IMR-90 (cell line): ENCODE results near the gene SYNM. TPM values are rescaled to one million over a fixed set of nuclear protein-coding genes. Genes with fewer than 3 reads are reported as not detected.

Experiments used
- ATAC-seq: fragments of 200-7000 bp; cut with Tn5 transposase; 2 replicates; pipeline ENCODE4 v1.9.1; 2020; ENCODE audit warnings: low read depth, mild to moderate bottlenecking, moderate library complexity
- BruUV-seq: library from RNA; stranded (reverse); fragments of 400-500 nt; replicated peaks from 2 replicates; lab custom pipeline; 2021; lab: Mats Ljungman, UMichigan
- CTCF ChIA-PET: fragments of 300-600 bp; formaldehyde crosslinking; extraction: SDS; loops from one replicate; lab custom pipeline; 2021; ENCODE audit warnings: antibody characterized with exemption; lab: Yijun Ruan, JAX
- POLR2A ChIA-PET: fragments of 300-600 bp; sonication (Branson Sonifier 250); formaldehyde crosslinking; loops from one replicate; lab custom pipeline; 2022; ENCODE audit warnings: antibody characterized with exemption; ENCODE audit not compliant: unreplicated experiment; lab: Charles Lee
- DNase-seq: peaks from one replicate; pipeline ENCODE4 v3.0.0; 2013
- H2AFZ ChIP-seq: replicated peaks from 2 replicates; pipeline ENCODE3; 2013; ENCODE audit warnings: low read length, mild to moderate bottlenecking; ENCODE audit not compliant: poor library complexity
- H2AK5ac ChIP-seq: 2 replicates; pipeline ENCODE4 v1.6.1; 2013; ENCODE audit warnings: low read depth, low read length, inconsistent platforms
- H2AK9ac ChIP-seq: replicated peaks from 2 replicates; pipeline ENCODE3; 2013; ENCODE audit warnings: mild to moderate bottlenecking, low read depth, low read length, moderate library complexity; ENCODE audit not compliant: poor library complexity
- H2BK120ac ChIP-seq: 2 replicates; pipeline ENCODE4 v1.6.1; 2013; ENCODE audit warnings: low read depth, low read length, inconsistent platforms
- H2BK15ac ChIP-seq: 3 replicates; pipeline ENCODE4 v1.6.1; 2013; ENCODE audit warnings: low read depth, low read length, inconsistent platforms
- H2BK20ac ChIP-seq: 2 replicates; pipeline ENCODE4 v1.6.1; 2013; ENCODE audit warnings: low read depth, mild to moderate bottlenecking, inconsistent platforms, low read length, moderate library complexity
- H2BK5ac ChIP-seq: 2 replicates; pipeline ENCODE4 v1.6.1; 2013; ENCODE audit warnings: mild to moderate bottlenecking, low read depth, low read length, inconsistent platforms; ENCODE audit not compliant: poor library complexity, severe bottlenecking
- H3K14ac ChIP-seq: replicated peaks from 2 replicates; pipeline ENCODE4 v1.6.1; 2013; ENCODE audit warnings: low read depth, low read length, inconsistent platforms
- H3K18ac ChIP-seq: 2 replicates; pipeline ENCODE4 v1.6.1; 2013; ENCODE audit warnings: low read depth, low read length, control low read depth
- H3K23ac ChIP-seq: 2 replicates; pipeline ENCODE4 v1.6.1; 2013; ENCODE audit warnings: low read depth, low read length, inconsistent platforms
- H3K27ac ChIP-seq: 2 replicates; pipeline ENCODE4 v1.5.1; 2013; ENCODE audit warnings: mild to moderate bottlenecking, control low read depth, low read length; ENCODE audit not compliant: insufficient read depth
- H3K27me3 ChIP-seq: 2 replicates; pipeline ENCODE4 v1.6.1; 2013; ENCODE audit warnings: low read length; ENCODE audit not compliant: control insufficient read depth, insufficient read depth
- H3K36me3 ChIP-seq: 2 replicates; pipeline ENCODE4 v1.6.1; 2013; ENCODE audit warnings: low read length, mixed read lengths; ENCODE audit not compliant: control insufficient read depth, insufficient read depth
- H3K4ac ChIP-seq: 2 replicates; pipeline ENCODE4 v1.6.1; 2013; ENCODE audit warnings: low read depth, low read length, inconsistent platforms
- H3K4me1 ChIP-seq: 2 replicates; pipeline ENCODE4 v1.6.1; 2013; ENCODE audit warnings: low read length, mixed read lengths; ENCODE audit not compliant: control insufficient read depth, insufficient read depth
- H3K4me2 ChIP-seq: 2 replicates; pipeline ENCODE4 v1.6.1; 2013; ENCODE audit warnings: low read depth, mild to moderate bottlenecking, control low read depth, low read length, moderate library complexity
- H3K4me3 ChIP-seq: 2 replicates; pipeline ENCODE4 v1.5.1; 2013; ENCODE audit warnings: low read depth, mild to moderate bottlenecking, control low read depth, low read length, moderate library complexity; ENCODE audit not compliant: insufficient read depth
- H3K56ac ChIP-seq: 2 replicates; pipeline ENCODE4 v1.6.1; 2013; ENCODE audit warnings: low read length, inconsistent platforms; ENCODE audit not compliant: insufficient read depth; ENCODE audit errors: extremely low read depth
- H3K79me1 ChIP-seq, 2 experiments: 2 replicates each; pipeline ENCODE4 v1.6.1; 2013; ENCODE audit warnings: low read length in 2 of 2, inconsistent platforms in 1 of 2, low read depth in 1 of 2
- H3K9ac ChIP-seq: 2 replicates; pipeline ENCODE4 v1.6.1; 2013; ENCODE audit warnings: low read depth, low read length, control low read depth
- H3K9me1 ChIP-seq: 2 replicates; pipeline ENCODE4 v1.6.1; 2013; ENCODE audit warnings: low read length, inconsistent platforms; ENCODE audit not compliant: insufficient read depth
- H3K9me3 ChIP-seq: 2 replicates; pipeline ENCODE4 v1.6.1; 2013; ENCODE audit warnings: low read length; ENCODE audit not compliant: control insufficient read depth, insufficient read depth
- H4K20me1 ChIP-seq: 2 replicates; pipeline ENCODE4 v1.6.1; 2013; ENCODE audit warnings: low read length, inconsistent platforms; ENCODE audit not compliant: insufficient read depth
- H4K5ac ChIP-seq: 2 replicates; pipeline ENCODE4 v1.6.1; 2013; ENCODE audit warnings: mild to moderate bottlenecking, low read depth, low read length, control low read depth
- H4K8ac ChIP-seq, 2 experiments: 2 replicates each; pipeline ENCODE4 v1.6.1; 2013; ENCODE audit warnings: low read depth in 2 of 2, low read length in 2 of 2, control low read depth in 1 of 2, inconsistent platforms in 1 of 2
- H4K91ac ChIP-seq: 2 replicates; pipeline ENCODE4 v1.6.1; 2013; ENCODE audit warnings: low read depth, low read length, inconsistent platforms; ENCODE audit not compliant: insufficient read depth
- BHLHE40 ChIP-seq: fragments of 150-350 bp; IDR thresholded peaks from 2 replicates; pipeline ENCODE4 v1.6.1; 2016; ENCODE audit warnings: mild to moderate bottlenecking, low read depth, low read length
- CEBPB ChIP-seq: IDR thresholded peaks from 2 replicates; pipeline ENCODE4 v1.6.1; 2012; ENCODE audit warnings: low read depth, low read length, improper control_type of control experiment
- CHD1 ChIP-seq: IDR thresholded peaks from 2 replicates; pipeline ENCODE4 v1.6.1; 2012; ENCODE audit warnings: low read depth, low read length, improper control_type of control experiment
- ELK1 ChIP-seq: fragments of 150-350 bp; IDR thresholded peaks from 2 replicates; pipeline ENCODE4 v1.6.1; 2016; ENCODE audit warnings: low read depth, mild to moderate bottlenecking, low read length, moderate library complexity, borderline replicate concordance
- FOS ChIP-seq: fragments of 150-350 bp; IDR thresholded peaks from 2 replicates; pipeline ENCODE4 v1.6.1; 2016; ENCODE audit warnings: low read depth, low read length
- MAFK ChIP-seq: IDR thresholded peaks from 2 replicates; pipeline ENCODE4 v1.6.1; 2012; ENCODE audit warnings: low read depth, low read length, improper control_type of control experiment
- MAZ ChIP-seq: IDR thresholded peaks from 2 replicates; pipeline ENCODE4 v1.6.1; 2012; ENCODE audit warnings: low read depth, mild to moderate bottlenecking, low read length, improper control_type of control experiment, moderate library complexity, borderline replicate concordance
- MXI1 ChIP-seq: IDR thresholded peaks from 2 replicates; pipeline ENCODE4 v1.6.1; 2012; ENCODE audit warnings: low read depth, mild to moderate bottlenecking, low read length, moderate library complexity, borderline replicate concordance
- NFE2L2 ChIP-seq: fragments of 150-350 bp; IDR thresholded peaks from 2 replicates; pipeline ENCODE4 v1.6.1; 2016; ENCODE audit warnings: low read depth, mild to moderate bottlenecking, low read length
- POLR2A ChIP-seq: IDR thresholded peaks from 2 replicates; pipeline ENCODE4 v1.6.1; 2012; ENCODE audit warnings: mild to moderate bottlenecking, low read depth, low read length
- RAD21 ChIP-seq: IDR thresholded peaks from 2 replicates; pipeline ENCODE4 v1.6.1; 2012; ENCODE audit warnings: low read length, improper control_type of control experiment
- RFX5 ChIP-seq: IDR thresholded peaks from 2 replicates; pipeline ENCODE4 v1.8.0; 2012; ENCODE audit warnings: low read depth, mild to moderate bottlenecking, low read length, moderate library complexity
- SMC3 ChIP-seq: fragments of 150-350 bp; IDR thresholded peaks from 2 replicates; pipeline ENCODE4 v1.6.1; 2016; ENCODE audit warnings: low read depth, mild to moderate bottlenecking, antibody characterized with exemption, low read length, moderate library complexity
- USF2 ChIP-seq: fragments of 150-350 bp; IDR thresholded peaks from 2 replicates; pipeline ENCODE4 v1.6.1; 2017; ENCODE audit warnings: mild to moderate bottlenecking, antibody characterized with exemption, low read length, low read depth
- WGBS, 2 experiments: methylation state at CpG; one replicate each; pipeline versions ENCODE4 v1.1.5 to v1.1.7; 2013; ENCODE audit warnings: missing lambda C conversion rate in 2 of 2; ENCODE audit not compliant: insufficient read length in 1 of 2; ENCODE audit errors: extremely low coverage in 2 of 2; 5-methylcytosine and 5-hydroxymethylcytosine counted together
- dilution Hi-C: fragments of 300-500 bp; cut with HindIII; formaldehyde crosslinking; loops from one replicate; pipeline ENCODE4 v1.14.3; 2018; ENCODE audit warnings: low sequenced_read_pairs; ENCODE audit not compliant: unreplicated experiment
- in situ Hi-C: fragments of 300-500 bp; cut with MboI; formaldehyde crosslinking; loops from 3 replicates; pipeline ENCODE4 v1.14.3; 2019; ENCODE audit warnings: low sequenced_read_pairs, inconsistent platforms, mixed read lengths
- intact Hi-C: fragments of 100-400 bp; cut with micrococcal nuclease; formaldehyde crosslinking; loops from 2 replicates; pipeline ENCODE4 v1.10.0; 2022
- polyA plus RNA-seq, 3 experiments: library from polyadenylated mRNA; depleted of rRNA; stranded (reverse); fragments of >200 nt; gene quantifications; 2 replicates each; pipeline ENCODE4 v1.2.3, GENCODE V29; 2012; ENCODE audit warnings: low replicate concordance in 1 of 3
- total RNA-seq: library from RNA; depleted of rRNA; stranded (reverse); fragments of >200 nt; gene quantifications from 2 replicates; pipeline ENCODE4 v1.2.3, GENCODE V29; 2012

SYNM gene
- total and polyA plus RNA-seq, 2 of the 4 experiments (the other 2 are of a cell fraction), result 2.1 to 3.4 TPM

- no peak for TF ChIP-seq NFE2L2
Observed at GRCh38 chr15:99118801-99119546, 14.1 kb downstream of the SYNM start (continued).

- Histone ChIP-seq H4K20me1 (no peaks in the 10 kb centered on the region; the same call in 1 of the 2 replicates), H4K8ac (no peak overlapping the region), H2AK9ac (no peak overlapping the region), H3K14ac (no peak overlapping the region), H3K4ac (no peak overlapping the region), H3K27ac (no peak overlapping the region), H3K9me1 (peaks cover 14% of the 10 kb centered on the region), H2BK15ac (no peak overlapping the region), H2BK120ac (no peak overlapping the region), H2AFZ (no peak overlapping the region), H3K23ac (no peak overlapping the region), H3K79me1 (peaks cover 5 to 11% of the 10 kb centered on the region in 2 experiments; a peak in 3 of 4 replicates), H2AK5ac (no peak overlapping the region), H4K5ac (no peak overlapping the region), H3K18ac (no peak overlapping the region), H3K9me3 (no peaks in the 10 kb centered on the region), H3K36me3 (no peaks in the 10 kb centered on the region; the same call in 1 of the 2 replicates), H3K27me3 (no peaks in the 10 kb centered on the region), H3K4me3 (no peak overlapping the region), H2BK20ac (no peak overlapping the region), H4K91ac (no peak overlapping the region), H3K4me2 (no peak overlapping the region), H2BK5ac (no peak overlapping the region), H3K9ac (no peak overlapping the region), H3K4me1 (peaks cover 14% of the 10 kb centered on the region), H3K56ac (no peak overlapping the region)
- dilution Hi-C loops, result loop anchor here (25.0 kb wide), 1 partner anchor 92 kb away; no protein-coding TSS in a partner anchor
- DNase-seq, result no peak
- intact Hi-C loops, result loop anchor here (5.0 kb wide), 1 partner anchor 92 kb away; no protein-coding TSS in a partner anchor
- CTCF ChIA-PET, result no interaction called here
- BruUV-seq, result no TSS peak
- POLR2A ChIA-PET, result no interaction called here
- in situ Hi-C loops, result loop anchor here (25.0 kb wide), 1 partner anchor 617 kb away; the partner anchor contains the start of gene LYSMD4
- 92% methylated on average over 10 of the region's 12 CpGs; no CpG with 5 or more reads in 1 of the 2 experiments for WGBS, 2 experiments
- ATAC-seq, result no peak
- TF ChIP-seq FOS (no peak), RAD21 (no peak), ELK1 (no peak), RFX5 (no peak), CEBPB (no peak), MXI1 (no peak), MAZ (no peak), POLR2A (no peak), BHLHE40 (no peak), MAFK (no peak), USF2 (no peak), NFE2L2 (no peak), CHD1 (no peak), SMC3 (no peak)
Observed at GRCh38 chr15:99120050-99120777, 15.3 kb downstream of the SYNM start.
